Upper lobe of left lung (tissue), 4 donors: Measurements from ENCODE around the gene TAF10.

Source experiments
- EP300 ChIP-seq, 4 donors: sonication (generic); formaldehyde crosslinking; IDR thresholded peaks; one replicate each; pipeline ENCODE4 v1.5.1; 2017; ENCODE audit warnings: antibody characterized with exemption in 4 of 4, control low read depth in 2 of 4
- POLR2A ChIP-seq, 4 donors: fragments of 450-650 bp; IDR thresholded peaks; one replicate each; pipeline ENCODE4 v1.5.1; 2016 to 2017; ENCODE audit warnings: antibody characterized with exemption in 4 of 4, mild to moderate bottlenecking in 2 of 4
- POLR2AphosphoS5 ChIP-seq, 2 donors: sonication (generic); formaldehyde crosslinking; IDR thresholded peaks; one replicate each; pipeline ENCODE4 v1.5.1; 2017; ENCODE audit warnings: antibody characterized with exemption in 2 of 2
- TF ChIP-seq, protein P1 (sequence below), 6 experiments: fragments of 450-650 bp in 4 of 6; fragments of 200-600 bp in 2 of 6; sonication (generic) in 2 of 6; IDR thresholded peaks; one replicate each; pipeline ENCODE4 v1.5.1; 2016 to 2019; ENCODE audit warnings: antibody characterized with exemption in 6 of 6

DNA sequence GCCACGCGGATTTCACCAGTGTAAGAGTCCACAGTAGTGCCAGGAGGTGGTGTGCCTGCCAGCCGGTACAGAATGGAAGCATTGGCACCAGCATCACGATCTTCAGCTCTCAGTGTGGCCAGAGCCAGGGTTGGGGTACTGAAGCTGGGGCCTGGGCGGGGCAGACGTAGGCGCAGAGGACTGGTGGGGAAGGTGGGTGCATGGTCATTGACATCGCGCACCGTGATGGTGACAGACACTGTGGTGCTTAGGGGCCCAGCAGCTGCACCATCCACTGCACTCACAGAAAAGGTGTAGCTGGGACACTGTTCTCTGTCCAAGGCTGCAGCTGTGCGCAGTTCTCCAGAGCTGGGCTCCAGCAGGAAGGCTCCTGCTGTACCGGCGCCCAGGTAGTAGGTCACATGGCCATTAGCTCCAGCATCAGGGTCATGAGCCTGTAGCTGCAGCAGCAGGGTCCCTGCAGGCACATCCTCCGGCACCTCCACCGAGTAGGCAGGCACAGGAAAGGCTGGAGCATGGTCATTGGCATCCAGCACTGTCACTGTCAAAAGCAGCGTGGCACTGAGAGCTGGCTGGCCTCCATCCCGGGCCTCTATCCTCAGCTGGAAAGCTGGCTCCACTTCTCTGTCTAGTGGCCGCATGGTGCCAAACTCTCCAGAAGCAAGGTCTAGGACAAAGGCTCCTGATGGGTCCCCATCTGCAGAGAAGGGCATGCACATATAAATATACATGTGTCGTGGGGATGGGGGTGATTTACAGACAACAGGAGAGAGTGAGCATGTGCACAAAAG is 15.2 kb upstream of the TAF10 start:
- no peak for TF ChIP-seq EP300 (IDR thresholded peaks at IDR 0.05)
- TF ChIP-seq POLR2A (IDR thresholded peaks at IDR 0.05), result no peak
- TF ChIP-seq, protein P1, sequence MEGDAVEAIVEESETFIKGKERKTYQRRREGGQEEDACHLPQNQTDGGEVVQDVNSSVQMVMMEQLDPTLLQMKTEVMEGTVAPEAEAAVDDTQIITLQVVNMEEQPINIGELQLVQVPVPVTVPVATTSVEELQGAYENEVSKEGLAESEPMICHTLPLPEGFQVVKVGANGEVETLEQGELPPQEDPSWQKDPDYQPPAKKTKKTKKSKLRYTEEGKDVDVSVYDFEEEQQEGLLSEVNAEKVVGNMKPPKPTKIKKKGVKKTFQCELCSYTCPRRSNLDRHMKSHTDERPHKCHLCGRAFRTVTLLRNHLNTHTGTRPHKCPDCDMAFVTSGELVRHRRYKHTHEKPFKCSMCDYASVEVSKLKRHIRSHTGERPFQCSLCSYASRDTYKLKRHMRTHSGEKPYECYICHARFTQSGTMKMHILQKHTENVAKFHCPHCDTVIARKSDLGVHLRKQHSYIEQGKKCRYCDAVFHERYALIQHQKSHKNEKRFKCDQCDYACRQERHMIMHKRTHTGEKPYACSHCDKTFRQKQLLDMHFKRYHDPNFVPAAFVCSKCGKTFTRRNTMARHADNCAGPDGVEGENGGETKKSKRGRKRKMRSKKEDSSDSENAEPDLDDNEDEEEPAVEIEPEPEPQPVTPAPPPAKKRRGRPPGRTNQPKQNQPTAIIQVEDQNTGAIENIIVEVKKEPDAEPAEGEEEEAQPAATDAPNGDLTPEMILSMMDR (IDR thresholded peaks at IDR 0.05), result no peak
- TF ChIP-seq POLR2AphosphoS5 (IDR thresholded peaks at IDR 0.05), result no peak
